ENCODE data around the gene HEATR5A. TPM values are rescaled to one million over a fixed set of nuclear protein-coding genes. Genes with fewer than 3 reads are reported as not detected.
A peak's percentile ranks its signal among the peaks of the same experiment; 100 is the strongest.

The HEATR5A gene
- polyA plus RNA-seq, 2 of the 4 experiments (the other 2 are of a cell fraction) = 29.5 to 49.5 TPM

DNA sequence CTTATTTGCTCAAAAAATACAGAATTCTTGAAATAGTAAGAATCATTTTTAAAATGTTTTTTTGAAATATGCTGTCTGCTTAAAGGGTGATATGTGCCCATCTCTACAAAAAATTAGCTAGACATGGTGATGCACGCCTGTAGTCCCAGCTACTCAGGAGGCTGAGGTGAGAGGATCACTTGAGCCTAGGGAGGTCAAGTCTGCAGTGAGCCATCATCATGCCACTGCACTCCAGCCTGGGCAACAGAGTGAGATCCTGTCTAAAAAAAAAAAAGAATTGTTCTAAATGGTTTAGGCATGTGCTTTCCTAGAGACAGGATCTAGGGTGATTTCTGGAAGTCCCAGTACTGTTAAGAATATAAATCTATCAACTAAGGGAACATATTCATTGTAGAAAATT, 137.2 kb downstream of the HEATR5A start:
- no peak for FAIRE-seq

GRCh38 chr14:31280871-31281220, 139.5 kb downstream of the HEATR5A start:
- no peak for FAIRE-seq
- DNase-seq (ENCODE audit: low read depth in 1 of 2, low spot score in 1 of 2) = no peak
- ATAC-seq = no peak
- H3K27ac ChIP-seq = no peak overlapping the region
- H3K4me1 ChIP-seq = no peaks in the 10 kb centered on the region
- WGBS (ENCODE audit: missing lambda C conversion rate) = 85% methylated on average over 3 of the region's 3 CpGs
- ChIA-PET CTCF (interaction anchor here (1.5 kb wide), 1 partner anchor 10 kb away, joined by 4 read pairs; no protein-coding TSS in a partner anchor), POLR2A (no interaction called here)
- no peak overlapping the region for H3K4me3 ChIP-seq
- H3K9me3 ChIP-seq = 0 out of 3 replicates have a peak, but pooled peaks cover 10% of the 10 kb centered on the region
- no peak overlapping the region for H3K4me2 ChIP-seq
- TF ChIP-seq FOSL2 (IDR thresholded peaks at IDR 0.05) = no peak
- TF ChIP-seq FOSL2 (CRISPR knock-in tag; IDR thresholded peaks at IDR 0.05) = 0 out of 2 replicates have a peak, but pooled peaks have one; percentile 8
- no peak for TF ChIP-seq KDM5A (IDR thresholded peaks at IDR 0.05)

More for the DNA sequence above, 137.2 kb downstream of the HEATR5A start:
- no peak for TF ChIP-seq REST (IDR thresholded peaks at IDR 0.05)
- no peak for TF ChIP-seq POLR2AphosphoS2 (conservative IDR thresholded peaks at IDR 0.05; ENCODE audit: low read length)
- no peak for TF ChIP-seq ATOH8 (CRISPR knock-in tag; IDR thresholded peaks at IDR 0.05; ENCODE audit: low read depth)
- no peak for TF ChIP-seq ZNF302 (CRISPR knock-in tag; IDR thresholded peaks at IDR 0.05)
- no peak for TF ChIP-seq ESRRA (IDR thresholded peaks at IDR 0.05; ENCODE audit: borderline replicate concordance, low read length)
- TF ChIP-seq HES2 (IDR thresholded peaks at IDR 0.05) = no peak
- ATAC-seq (no peak), DNase-seq (ENCODE audit: low read depth in 1 of 2, low spot score in 1 of 2) (no peak)
- POLR2A ChIA-PET = no interaction called here
- H3K27ac ChIP-seq = no peak overlapping the region
- H3K4me1 ChIP-seq = no peaks in the 10 kb centered on the region
- H3K4me2 ChIP-seq = no peak overlapping the region
- CTCF ChIA-PET = no interaction called here
- 94% methylated on average over 1 of the region's 1 CpG for WGBS (ENCODE audit: missing lambda C conversion rate)
- no peaks in the 10 kb centered on the region for H3K9me3 ChIP-seq
- no peak overlapping the region for H3K4me3 ChIP-seq

- ChIA-PET POLR2A (no interaction called here), CTCF (interaction anchor here (0.6 to 1.5 kb wide), 2 partner anchors 9 to 13 kb away, joined by 4 to 5 read pairs; no protein-coding TSS in a partner anchor)
- Histone ChIP-seq H3K4me1 (no peaks in the 10 kb centered on the region), H3K27ac (no peak overlapping the region), H3K4me2 (no peak overlapping the region), H3K9me3 (0 out of 3 replicates have a peak, but pooled peaks cover 14% of the 10 kb centered on the region), H3K4me3 (no peak overlapping the region)
- 82% methylated on average over 4 of the region's 4 CpGs for WGBS (ENCODE audit: missing lambda C conversion rate)
- DNase-seq (ENCODE audit: low read depth in 1 of 2, low spot score in 1 of 2) (no peak), ATAC-seq (no peak), FAIRE-seq (no peak)
- TF ChIP-seq CEBPB (IDR thresholded peaks at IDR 0.05) (no peak), REST (IDR thresholded peaks at IDR 0.05) (no peak), FOXS1 (CRISPR knock-in tag; IDR thresholded peaks at IDR 0.05) (no peak)
- TF ChIP-seq, protein P1, sequence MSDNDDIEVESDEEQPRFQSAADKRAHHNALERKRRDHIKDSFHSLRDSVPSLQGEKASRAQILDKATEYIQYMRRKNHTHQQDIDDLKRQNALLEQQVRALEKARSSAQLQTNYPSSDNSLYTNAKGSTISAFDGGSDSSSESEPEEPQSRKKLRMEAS (IDR thresholded peaks at IDR 0.05) = no peak
- TF ChIP-seq, protein P2, sequence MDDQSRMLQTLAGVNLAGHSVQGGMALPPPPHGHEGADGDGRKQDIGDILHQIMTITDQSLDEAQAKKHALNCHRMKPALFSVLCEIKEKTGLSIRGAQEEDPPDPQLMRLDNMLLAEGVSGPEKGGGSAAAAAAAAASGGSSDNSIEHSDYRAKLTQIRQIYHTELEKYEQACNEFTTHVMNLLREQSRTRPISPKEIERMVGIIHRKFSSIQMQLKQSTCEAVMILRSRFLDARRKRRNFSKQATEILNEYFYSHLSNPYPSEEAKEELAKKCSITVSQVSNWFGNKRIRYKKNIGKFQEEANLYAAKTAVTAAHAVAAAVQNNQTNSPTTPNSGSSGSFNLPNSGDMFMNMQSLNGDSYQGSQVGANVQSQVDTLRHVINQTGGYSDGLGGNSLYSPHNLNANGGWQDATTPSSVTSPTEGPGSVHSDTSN (IDR thresholded peaks at IDR 0.05) = no peak
Observed at GRCh38 chr14:31280132-31280870, 140.0 kb downstream of the HEATR5A start.
